GM12878 (cell line): Measurements from ENCODE around the gene MEGF11. TPM values are rescaled to one million over a fixed set of nuclear protein-coding genes. Genes with fewer than 3 reads are reported as not detected.

Experiments used
- ATAC-seq: fragments of 200-7000 bp; cut with Tn5 transposase; 3 replicates; pipeline ENCODE4 v1.9.1; 2020; ENCODE audit warnings: mild to moderate bottlenecking, moderate library complexity
- BruUV-seq: library from RNA; stranded (reverse); fragments of 400-500 nt; replicated peaks from 2 replicates; lab custom pipeline; 2021; lab: Mats Ljungman, UMichigan
- CTCF ChIA-PET: fragments of 300-600 bp; sonication (Branson Sonifier 250); formaldehyde crosslinking; extraction: SDS; loops from one replicate; lab custom pipeline; 2021; ENCODE audit warnings: inconsistent platforms; lab: Yijun Ruan, JAX
- POLR2A ChIA-PET: fragments of 350-600 bp; formaldehyde crosslinking; extraction: SDS; loops from one replicate; lab custom pipeline; 2021; ENCODE audit warnings: inconsistent platforms; lab: Charles Lee
- RAD21 ChIA-PET: fragments of 300-600 bp; sonication (Branson Sonifier 250); formaldehyde crosslinking; loops from one replicate; lab custom pipeline; 2023; ENCODE audit warnings: antibody characterized with exemption; ENCODE audit not compliant: unreplicated experiment; lab: Charles Lee
- SMC1A ChIA-PET: fragments of 300-600 bp; sonication (Branson Sonifier 250); formaldehyde crosslinking; loops from one replicate; lab custom pipeline; 2023; ENCODE audit not compliant: unreplicated experiment, uncharacterized antibody; lab: Charles Lee
- DNase-seq: peaks from one replicate; pipeline ENCODE4 v3.0.0-alpha.2; 2011; ENCODE audit warnings: low read depth, low spot score
- FAIRE-seq: peaks from 3 replicates; lab custom pipeline; 2011; peaks lifted over from hg19 to GRCh38; lab: Jason Lieb, UNC
- H2AFZ ChIP-seq: 2 replicates; pipeline ENCODE4 v1.6.0; 2011; ENCODE audit warnings: low read depth, low read length, control low read depth; ENCODE audit not compliant: control insufficient read depth
- H3K27ac ChIP-seq: 2 replicates; pipeline ENCODE4 v1.5.1; 2011; ENCODE audit warnings: control low read depth; ENCODE audit not compliant: control insufficient read depth, insufficient read depth
- H3K27me3 ChIP-seq, 2 experiments: replicated peaks in 1 of 2; 2 replicates each; pipeline versions ENCODE4 v1.6.0 to v1.6.1; 2011; ENCODE audit warnings: low read length in 1 of 2; ENCODE audit not compliant: control insufficient read depth in 2 of 2, insufficient read depth in 2 of 2
- H3K36me3 ChIP-seq, 2 experiments: 2 replicates each; pipeline ENCODE4 v1.5.1; 2011; ENCODE audit warnings: low read length in 1 of 2; ENCODE audit not compliant: control insufficient read depth in 2 of 2, insufficient read depth in 2 of 2
- H3K4me1 ChIP-seq: 2 replicates; pipeline ENCODE4 v1.6.1; 2011; ENCODE audit warnings: mild to moderate bottlenecking, low read length, moderate library complexity, mixed read lengths; ENCODE audit not compliant: control insufficient read depth, insufficient read depth
- H3K4me2 ChIP-seq: 2 replicates; pipeline ENCODE4 v1.6.0; 2011; ENCODE audit warnings: control low read depth; ENCODE audit not compliant: control insufficient read depth, insufficient read depth
- H3K4me3 ChIP-seq: fragments of 200-600 bp; sonication (generic); 2 replicates; pipeline ENCODE4 v1.5.1; 2016
- H3K79me2 ChIP-seq: 2 replicates; pipeline ENCODE4 v1.6.0; 2011; ENCODE audit warnings: low read length; ENCODE audit not compliant: control insufficient read depth, insufficient read depth
- H3K9ac ChIP-seq: 2 replicates; pipeline ENCODE4 v1.8.0; 2011; ENCODE audit warnings: low read length, control low read depth, mixed read lengths; ENCODE audit not compliant: control insufficient read depth, insufficient read depth
- H3K9me3 ChIP-seq: replicated peaks from 3 replicates; pipeline ENCODE4 v1.5.1; 2011; ENCODE audit warnings: mild to moderate bottlenecking, low read length; ENCODE audit not compliant: control insufficient read depth, insufficient read depth
- H4K20me1 ChIP-seq: 2 replicates; pipeline ENCODE4 v1.6.0; 2011; ENCODE audit not compliant: control insufficient read depth, insufficient read depth
- EZH2 ChIP-seq: IDR thresholded peaks from 2 replicates; pipeline ENCODE4 v1.6.1; 2012; ENCODE audit warnings: low read depth, mild to moderate bottlenecking, control low read depth, inconsistent platforms, low read length, borderline replicate concordance; ENCODE audit not compliant: control insufficient read depth
- WGBS: methylation state at CpG from one replicate; pipeline ENCODE4 v1.1.6; 2016; ENCODE audit warnings: low lambda C conversion rate; ENCODE audit not compliant: insufficient replicate concordance, insufficient coverage; ENCODE audit errors: missing lambda C conversion rate; 5-methylcytosine and 5-hydroxymethylcytosine counted together
- in situ Hi-C: fragments of 300-500 bp; cut with MboI; formaldehyde crosslinking; loops from 9 replicates; pipeline ENCODE4 v1.14.3; 2018; ENCODE audit warnings: mixed read lengths
- intact Hi-C: fragments of 100-400 bp; cut with micrococcal nuclease; formaldehyde crosslinking; loops from one replicate; pipeline ENCODE4 v1.14.2; 2022; ENCODE audit not compliant: unreplicated experiment
- polyA plus RNA-seq, 11 experiments: library from polyadenylated mRNA; depleted of rRNA in 4 of 11; unstranded in 6 of 11; stranded (reverse) in 5 of 11; fragments of >200 nt; fragmentation: Nextera tagmentation in 4 of 11; fragmentation: Illumina TruSeq in 1 of 11; extraction: Ambion mirVana in 4 of 11; extraction: Trizol in 1 of 11; gene quantifications; 1 replicate in 1 of 11; 2 replicates in 10 of 11; pipeline versions ENCODE4 v1.2.1 to v1.2.3, GENCODE V29; 2011 to 2016; ENCODE audit warnings: inconsistent platforms in 2 of 11, missing spikeins in 2 of 11, low read depth in 1 of 11
- total RNA-seq, 4 experiments: library from RNA; depleted of rRNA in 3 of 4; stranded (reverse); fragments of >200 nt in 3 of 4; fragmentation: Illumina TruSeq in 1 of 4; extraction: Trizol in 1 of 4; gene quantifications; 2 replicates each; pipeline versions ENCODE4 v1.2.1 to v1.2.3, GENCODE V29; 2013 to 2021
- TF ChIP-seq, protein P1 (sequence below): IDR thresholded peaks from 2 replicates; pipeline ENCODE4 v1.6.1; 2011; ENCODE audit warnings: mild to moderate bottlenecking, low read depth, low read length, moderate library complexity; ENCODE audit not compliant: insufficient replicate concordance

MEGF11 gene
- total and polyA plus RNA-seq, 10 of the 15 experiments (the other 5 are each of a cell fraction or from before 2014, with no cell fraction given), result 0.03 to 1.7 (median 0.49) TPM

DNA sequence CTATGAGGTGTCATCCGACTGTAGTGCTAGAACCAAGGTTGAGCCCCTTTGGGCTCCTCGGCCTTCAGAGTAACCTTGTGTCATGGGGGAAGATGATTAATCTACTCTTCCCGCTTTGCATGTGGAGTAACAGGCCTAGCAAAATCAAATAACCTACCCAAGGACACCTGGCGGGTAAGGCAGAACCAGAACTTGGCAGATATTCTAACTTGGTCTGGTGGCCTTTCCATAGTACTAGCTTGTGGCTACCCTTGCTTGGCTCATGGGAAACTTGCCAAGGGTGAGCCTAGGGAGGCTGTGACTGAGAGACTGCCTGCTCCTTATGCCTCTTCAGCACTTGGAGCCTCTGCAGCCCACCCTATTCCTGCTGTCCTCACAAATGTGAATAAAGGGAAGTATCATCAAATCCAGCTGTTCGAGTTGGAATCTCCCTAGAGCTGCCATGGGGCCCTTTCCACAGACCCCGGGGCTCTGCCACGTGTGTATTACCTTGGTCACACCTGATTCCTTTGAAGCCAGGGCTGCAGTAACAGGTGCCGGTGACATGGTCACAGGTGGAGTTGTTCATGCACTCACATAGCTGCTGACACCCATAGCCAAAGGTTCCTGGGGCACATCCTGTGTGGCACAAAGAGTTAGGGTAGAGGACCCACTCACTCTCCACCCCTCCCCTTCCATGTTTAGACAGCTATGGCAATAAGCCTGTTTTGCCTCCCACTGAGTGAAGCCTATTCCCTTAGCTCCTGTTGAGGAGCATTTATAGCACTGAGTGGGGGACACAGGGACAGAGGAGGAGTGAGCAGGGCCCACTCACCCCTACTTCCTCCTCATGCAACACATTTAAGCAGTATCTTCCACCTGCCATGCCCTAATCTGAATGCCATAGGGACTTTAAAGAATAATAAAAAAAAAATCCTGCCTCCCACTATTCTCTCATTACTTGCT, 338.3 kb downstream of the MEGF11 start:
- Histone ChIP-seq H3K27ac (peak overlapping the region; percentile 5), H3K4me2 (no peak overlapping the region), H3K79me2 (no peaks in the 10 kb centered on the region), H3K4me3 (no peak overlapping the region), H3K9me3 (no peaks in the 10 kb centered on the region), H3K36me3 (peaks cover 0 to 3% of the 10 kb centered on the region in 2 experiments; a peak in 2 of 4 replicates), H2AFZ (no peak overlapping the region), H4K20me1 (no peaks in the 10 kb centered on the region), H3K9ac (no peak overlapping the region), H3K4me1 (peaks cover 53% of the 10 kb centered on the region), H3K27me3 (no peaks in the 10 kb centered on the region)
- intact Hi-C loops, result no loop called here
- ChIA-PET SMC1A (interaction anchor here (0.7 to 6.6 kb wide), 9 partner anchors 9 to 284 kb away, joined by 3 to 70 read pairs (median 7); partner anchors contain the start of gene RAB11A), POLR2A (interaction anchor here (0.6 to 2.1 kb wide), 4 partner anchors 9 to 352 kb away, joined by 3 to 9 read pairs (median 4); partner anchors contain the start of gene RAB11A), RAD21 (interaction anchor here (0.8 to 3.7 kb wide), 5 partner anchors 11 to 170 kb away, joined by 4 to 61 read pairs (median 5); no protein-coding TSS in a partner anchor), CTCF (interaction anchor here (0.5 to 4.5 kb wide), 19 partner anchors 7 to 582 kb away, joined by 3 to 42 read pairs (median 5); no protein-coding TSS in a partner anchor)
- FAIRE-seq (no peak), ATAC-seq (no peak), DNase-seq (no peak)
- TF ChIP-seq, protein P1, sequence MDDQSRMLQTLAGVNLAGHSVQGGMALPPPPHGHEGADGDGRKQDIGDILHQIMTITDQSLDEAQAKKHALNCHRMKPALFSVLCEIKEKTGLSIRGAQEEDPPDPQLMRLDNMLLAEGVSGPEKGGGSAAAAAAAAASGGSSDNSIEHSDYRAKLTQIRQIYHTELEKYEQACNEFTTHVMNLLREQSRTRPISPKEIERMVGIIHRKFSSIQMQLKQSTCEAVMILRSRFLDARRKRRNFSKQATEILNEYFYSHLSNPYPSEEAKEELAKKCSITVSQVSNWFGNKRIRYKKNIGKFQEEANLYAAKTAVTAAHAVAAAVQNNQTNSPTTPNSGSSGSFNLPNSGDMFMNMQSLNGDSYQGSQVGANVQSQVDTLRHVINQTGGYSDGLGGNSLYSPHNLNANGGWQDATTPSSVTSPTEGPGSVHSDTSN, result no peak
- TF ChIP-seq EZH2, result no peak
- BruUV-seq, result no TSS peak
- in situ Hi-C loops, result no loop called here
- 59% methylated on average over 8 of the region's 8 CpGs for WGBS
